ENCODE data around the gene GPC1.

Gene GPC1

GRCh38 chr2:240437861-240438809, 2.7 kb downstream of the GPC1 start:
- DNase-seq (ENCODE audit: insufficient read length, low spot score) = peak; percentile 96

GRCh38 chr2:240438810-240439697, 3.6 kb downstream of the GPC1 start:
- FAIRE-seq = no peak
- no peak for DNase-seq (ENCODE audit: insufficient read length, low spot score)

More at GRCh38 chr2:240437861-240438809, 2.7 kb downstream of the GPC1 start:
- no peak for FAIRE-seq
- peak; percentile 84 for TF ChIP-seq CTCF (IDR thresholded peaks at IDR 0.05; ENCODE audit: insufficient read depth, missing control alignments)

GRCh38 chr2:240439698-240440151, 4.3 kb downstream of the GPC1 start:
- TF ChIP-seq CTCF (IDR thresholded peaks at IDR 0.05; ENCODE audit: insufficient read depth, missing control alignments) = no peak
- FAIRE-seq (no peak), DNase-seq (ENCODE audit: insufficient read length, low spot score) (no peak)

More at GRCh38 chr2:240438810-240439697, 3.6 kb downstream of the GPC1 start:
- no peak for TF ChIP-seq CTCF (IDR thresholded peaks at IDR 0.05; ENCODE audit: insufficient read depth, missing control alignments)

- no peak for FAIRE-seq
- no peak for TF ChIP-seq CTCF (IDR thresholded peaks at IDR 0.05; ENCODE audit: insufficient read depth, missing control alignments)
- no peak for DNase-seq (ENCODE audit: insufficient read length, low spot score)
Measured at GRCh38 chr2:240440251-240440650, 4.8 kb downstream of the GPC1 start.

- no peak for DNase-seq (ENCODE audit: insufficient read length, low spot score)
- no peak for FAIRE-seq
Measured at GRCh38 chr2:240440704-240441320, 5.3 kb downstream of the GPC1 start.

More at GRCh38 chr2:240440704-240441320, 5.3 kb downstream of the GPC1 start:
- no peak for TF ChIP-seq CTCF (IDR thresholded peaks at IDR 0.05; ENCODE audit: insufficient read depth, missing control alignments)

Measured in D721Med (cell line).